Occipital lobe (tissue), 2 donors: ENCODE measurements around the gene AFF3. TPM values are rescaled to one million over a fixed set of nuclear protein-coding genes. Genes with fewer than 3 reads are reported as not detected.
"Not testable (repeated sequence)": the region's sequence is repeated elsewhere in the genome, so short reads cannot be mapped to it uniquely, and the experiment has no call there.

Experiments used
- DNase-seq: peaks from one replicate; lab custom pipeline; 2025; lab: John Stamatoyannopoulos, UW
- total RNA-seq: library from RNA; depleted of rRNA; stranded (reverse); fragments of >200 nt; gene quantifications from one replicate; pipeline ENCODE4 v1.2.3, GENCODE V29; 2014

Gene AFF3
- total RNA-seq, 1 donor from 2014 or later = 105 TPM

DNA sequence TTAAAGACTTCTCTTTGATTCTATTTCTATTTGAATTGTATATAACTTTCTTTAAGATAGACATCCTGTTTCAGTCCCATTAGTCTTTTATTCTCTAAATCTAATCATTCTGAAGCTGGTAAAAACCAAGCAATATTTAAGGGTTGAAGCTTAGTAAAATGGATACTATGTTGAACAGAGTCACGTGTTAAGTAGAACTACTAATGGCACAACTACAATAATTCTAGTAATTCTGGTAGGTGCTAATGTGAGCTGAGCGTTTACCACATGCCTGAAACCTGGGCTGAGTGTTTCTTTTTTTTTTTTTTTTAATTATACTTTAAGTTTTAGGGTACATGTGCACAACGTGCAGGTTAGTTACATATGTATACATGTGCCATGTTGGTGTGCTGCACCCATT is 8.9 kb upstream of the AFF3 start:
- DNase-seq = no peak

DNA sequence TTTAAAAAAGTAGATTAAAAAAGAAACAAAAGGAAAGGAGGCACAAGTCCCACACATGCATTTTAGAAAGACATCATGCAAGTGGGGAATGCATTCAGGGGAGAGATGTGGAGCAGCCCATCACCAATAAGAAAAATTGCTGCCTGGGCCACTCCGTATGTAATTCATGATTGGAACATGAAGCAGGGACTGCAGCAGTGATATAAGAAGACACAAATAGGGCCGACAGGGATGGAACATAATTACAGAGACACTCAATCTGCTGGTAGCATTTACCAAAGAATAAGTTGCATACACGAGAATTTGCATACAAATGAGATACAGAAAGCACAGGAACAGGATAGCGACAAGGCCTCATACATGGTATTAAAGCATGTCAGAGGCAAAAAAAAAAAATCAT is 6.5 kb upstream of the AFF3 start:
- DNase-seq = no peak

DNA sequence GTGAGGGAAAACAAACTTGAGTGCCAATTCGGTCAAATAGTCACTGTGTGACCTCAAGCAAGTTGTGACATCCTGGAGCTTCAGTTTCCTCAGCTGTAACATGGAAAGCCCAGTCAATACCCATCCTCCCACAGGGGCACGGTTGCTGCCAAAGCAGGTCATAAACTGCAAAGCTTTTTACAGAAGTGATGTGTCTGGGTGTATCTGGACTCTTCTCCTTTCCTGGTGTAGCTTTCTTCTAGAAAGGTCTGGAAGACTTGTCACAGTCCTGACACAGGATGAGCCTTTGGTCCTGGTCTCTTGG is 4.2 kb upstream of the AFF3 start:
- DNase-seq = no peak

DNA sequence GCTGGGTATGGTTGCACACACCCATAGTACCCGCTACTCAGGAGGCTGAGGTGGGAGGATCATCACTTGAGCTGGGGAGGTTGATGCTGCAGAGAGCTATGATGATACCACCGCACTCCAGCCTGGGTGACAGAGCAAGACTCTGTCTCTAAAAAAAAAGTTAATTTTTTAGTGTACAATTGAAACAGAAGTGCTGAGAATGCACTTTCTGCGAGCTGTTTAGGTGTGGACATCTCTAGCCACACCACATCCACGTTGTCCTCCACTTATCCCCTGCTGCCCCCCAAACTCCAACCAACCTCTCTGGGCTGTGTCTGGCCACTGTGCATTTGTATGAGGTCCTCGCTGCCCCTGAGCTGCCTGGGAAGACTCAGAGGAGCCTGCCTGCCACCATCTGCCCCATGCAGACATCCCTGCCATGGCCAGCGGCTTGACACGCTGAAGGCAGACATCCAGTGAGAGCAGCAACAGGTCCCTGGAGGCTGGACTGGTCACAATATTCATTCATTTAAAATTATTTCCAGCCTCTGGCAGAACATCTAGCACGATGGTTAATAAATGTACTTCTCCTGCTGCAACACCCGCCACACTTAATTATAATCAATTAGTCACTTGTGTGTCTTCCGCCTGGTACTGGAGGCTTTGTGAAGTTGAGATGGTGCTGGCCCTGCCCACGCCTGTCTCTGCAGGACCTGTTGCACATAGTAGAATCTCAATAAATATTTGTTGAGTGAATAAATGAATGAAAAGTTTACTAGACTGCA is 3.7 kb upstream of the AFF3 start:
- DNase-seq = no peak

DNA sequence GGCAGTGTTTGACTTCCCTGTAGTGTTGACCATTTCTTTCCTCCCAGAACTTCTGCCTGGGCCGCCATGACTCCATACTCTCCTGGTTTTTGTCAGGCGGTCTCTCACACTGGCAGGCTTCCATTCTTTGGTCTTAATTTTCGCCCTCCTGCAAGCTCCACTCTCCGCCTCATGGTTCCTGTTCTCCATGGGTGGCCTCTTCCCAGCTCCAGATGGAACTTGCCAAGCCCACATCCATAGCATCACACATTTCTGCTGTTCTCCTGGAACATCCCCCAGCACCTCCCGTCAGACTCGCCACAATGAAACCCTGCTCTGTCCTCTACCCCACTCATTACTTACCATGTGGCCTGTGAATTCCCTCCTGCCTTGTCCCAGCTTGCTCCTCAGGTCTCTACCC is 896 bp upstream of the AFF3 start:
- no peak for DNase-seq

DNA sequence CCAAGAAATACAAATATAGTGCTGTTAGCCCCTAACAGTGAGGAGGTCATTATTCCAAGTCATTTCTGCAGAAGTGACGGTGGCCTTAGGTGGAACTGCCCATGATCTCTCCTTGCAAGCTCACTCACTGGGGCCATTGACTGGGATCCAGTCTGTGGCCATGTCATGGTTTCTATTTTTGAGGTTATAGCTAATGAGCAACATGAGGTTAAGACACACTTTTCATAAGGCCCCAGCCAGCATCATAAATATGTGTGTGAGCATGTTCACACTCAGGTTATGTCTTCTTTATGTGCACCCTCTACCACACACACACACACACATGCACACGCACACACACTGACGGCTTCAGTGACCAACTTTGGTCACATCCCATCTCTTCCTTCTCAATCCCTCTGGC is 484 bp downstream of the AFF3 start:
- DNase-seq = no peak

DNA sequence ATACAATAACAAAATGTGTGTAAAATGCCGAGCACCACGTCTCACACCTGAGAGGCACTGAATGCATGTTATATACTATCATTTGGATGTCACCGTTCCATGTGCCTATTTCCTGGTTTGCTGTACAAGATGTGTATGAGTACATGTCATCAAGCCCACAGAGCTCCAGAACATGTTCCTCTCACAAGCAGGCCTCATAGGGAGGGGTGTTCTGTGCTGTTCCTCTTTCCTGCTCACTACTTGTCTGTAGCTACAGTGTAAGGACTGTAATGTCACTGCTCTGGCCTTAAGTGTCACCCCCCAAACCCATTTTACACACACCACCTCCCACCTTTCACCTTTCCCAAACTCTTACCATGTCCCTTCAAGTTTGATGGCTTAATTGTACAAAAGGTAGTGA is 1.8 kb downstream of the AFF3 start:
- no peak for DNase-seq

DNA sequence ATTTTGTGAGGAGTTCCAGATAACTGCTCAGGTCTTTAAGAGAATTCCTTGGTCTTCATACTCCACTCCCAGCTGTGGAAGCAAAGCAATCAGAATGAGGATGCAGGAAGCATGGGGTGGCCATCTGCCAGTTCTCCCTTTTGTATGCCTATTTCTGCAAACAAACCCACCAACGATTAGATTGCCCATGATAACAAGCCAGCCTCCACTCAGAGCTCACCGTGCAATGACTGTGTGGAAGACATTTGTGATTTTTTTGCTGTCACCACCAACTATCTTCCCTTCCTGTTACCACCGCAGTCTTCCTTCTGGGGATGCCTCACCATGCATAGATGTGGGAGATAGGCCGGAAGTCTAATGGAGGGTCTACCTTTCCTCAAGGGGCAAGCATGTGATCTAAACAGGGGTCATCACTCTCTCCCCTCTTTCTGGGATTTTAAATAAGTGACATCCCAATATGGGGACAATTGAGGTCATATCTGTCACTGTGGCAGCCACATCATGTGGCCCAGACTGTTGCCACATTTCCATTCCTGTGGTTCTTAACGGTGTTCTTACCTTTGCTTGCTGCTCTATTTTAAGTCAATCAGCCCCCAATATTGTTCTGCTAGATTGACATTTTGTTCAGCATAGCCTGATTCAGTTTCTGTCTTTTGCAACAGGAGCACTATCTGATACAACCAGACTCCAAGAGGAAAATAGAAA is 4.4 kb downstream of the AFF3 start:
- DNase-seq = no peak

DNA sequence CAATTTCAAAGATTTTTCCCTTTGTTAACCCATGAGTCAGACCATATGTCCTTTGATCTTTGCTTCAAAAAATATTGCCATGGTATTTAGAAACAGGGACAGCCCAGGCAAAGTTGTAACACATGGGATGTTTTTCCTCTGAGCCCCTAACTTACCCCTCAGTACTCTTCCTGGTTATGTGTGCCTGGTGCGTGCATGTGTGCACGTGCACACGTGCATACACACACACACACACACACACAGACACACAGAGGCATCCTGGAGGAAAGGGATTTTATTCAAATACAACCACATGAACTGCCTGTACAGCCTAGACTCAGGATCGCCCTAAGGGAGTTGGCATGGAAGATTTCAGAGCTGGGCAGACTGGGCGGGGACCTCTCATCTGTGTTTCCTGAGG is 5.1 kb downstream of the AFF3 start:
- DNase-seq = no peak

DNA sequence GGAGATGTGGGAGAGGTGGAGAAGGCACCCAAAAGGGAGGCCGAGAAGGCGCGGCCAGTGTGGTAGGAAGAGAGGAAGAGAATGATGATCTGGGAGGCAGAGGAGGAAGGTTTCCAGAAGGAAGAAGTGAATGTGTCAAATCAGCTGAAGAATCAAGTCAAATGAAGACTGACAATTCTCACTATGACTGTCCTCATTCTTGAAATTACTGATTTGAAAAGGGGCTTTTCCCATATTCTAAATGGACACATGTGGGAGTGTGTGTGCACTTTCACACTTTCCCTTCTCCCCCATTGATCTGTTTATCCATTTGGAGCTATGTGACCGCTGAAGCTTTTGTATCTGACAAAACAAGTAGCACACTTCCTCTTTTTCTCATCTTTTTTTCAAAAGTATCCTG is 6.1 kb downstream of the AFF3 start:
- no peak for DNase-seq

DNA sequence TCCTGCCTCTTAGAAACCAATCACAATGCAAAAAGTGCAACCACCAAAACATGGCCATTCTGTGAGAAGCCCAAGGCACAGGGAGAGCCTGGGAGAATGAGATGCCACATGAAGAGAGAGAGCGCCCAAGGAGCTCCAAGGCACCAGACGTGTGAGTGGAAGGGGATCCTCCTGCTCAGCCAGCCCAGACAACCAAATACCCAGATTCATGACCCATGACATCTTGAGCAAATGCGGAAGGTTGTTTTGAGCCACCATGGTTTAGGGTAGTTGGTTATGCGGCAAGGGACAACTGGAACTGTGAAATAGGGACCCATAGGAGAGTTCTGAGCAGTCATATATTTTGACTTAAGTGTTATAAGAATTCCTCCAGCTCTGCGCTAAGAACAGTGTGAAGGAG is 7.0 kb downstream of the AFF3 start:
- DNase-seq = no peak

DNA sequence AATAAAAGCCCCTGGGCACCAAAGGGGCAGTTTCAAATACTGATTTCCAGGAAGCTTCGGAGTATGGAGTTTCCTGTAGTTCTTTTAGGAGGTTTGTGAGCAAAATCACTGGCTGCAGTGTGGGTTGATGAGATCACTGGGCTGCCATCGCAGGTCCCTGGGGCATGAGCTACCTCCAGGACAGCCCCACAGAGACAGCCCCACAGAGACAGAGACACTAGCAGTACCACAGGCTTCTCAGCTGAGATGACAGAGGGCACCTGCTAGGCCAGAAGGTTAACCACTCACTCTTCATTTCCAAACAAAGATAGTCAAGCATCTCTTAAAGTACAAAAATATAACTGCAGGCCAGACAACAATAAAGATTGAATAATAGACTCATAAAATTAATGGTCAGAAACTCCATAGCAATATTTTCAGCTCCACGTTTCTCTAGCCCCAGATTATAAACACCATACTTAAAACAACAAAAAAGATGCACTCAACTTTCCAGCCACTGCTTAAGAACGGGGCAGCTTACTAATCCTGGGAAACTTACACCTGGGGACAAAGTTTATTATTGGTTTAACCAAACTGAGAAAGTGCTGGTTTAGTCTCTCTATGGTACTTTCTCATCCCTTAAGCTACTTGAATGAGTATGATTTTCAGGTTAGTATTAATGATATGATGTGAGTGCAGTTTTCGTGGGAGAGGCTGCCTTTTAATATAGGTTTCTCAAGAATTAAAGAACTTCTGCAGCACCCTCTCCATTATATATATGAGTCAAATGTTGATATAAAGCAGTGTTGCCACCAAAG is 11.6 kb downstream of the AFF3 start:
- no peak for DNase-seq

DNA sequence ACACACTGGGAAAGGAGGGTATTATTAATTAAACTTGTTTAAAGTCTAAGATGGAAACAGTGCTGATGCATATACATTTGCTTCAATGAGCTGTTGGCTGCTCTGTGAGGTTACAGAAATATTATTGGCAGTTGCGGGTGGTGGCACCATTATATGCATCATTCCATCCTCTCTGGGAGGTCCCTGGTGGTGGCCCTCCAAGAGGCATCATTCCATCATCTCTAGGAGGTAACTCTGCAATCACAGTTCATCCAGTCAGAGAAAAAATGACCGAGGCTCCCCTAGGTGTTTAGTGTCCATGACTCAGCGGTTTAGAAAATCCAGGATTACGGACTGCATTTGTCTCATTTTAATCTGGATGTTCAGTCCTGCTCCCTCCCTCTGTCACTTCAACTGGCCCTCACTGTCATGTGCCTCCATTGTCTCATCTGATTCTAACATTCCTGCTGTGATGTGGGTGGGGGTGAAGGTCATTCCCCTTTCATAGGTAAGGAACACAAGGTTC is 15.4 kb downstream of the AFF3 start:
- DNase-seq = no peak

DNA sequence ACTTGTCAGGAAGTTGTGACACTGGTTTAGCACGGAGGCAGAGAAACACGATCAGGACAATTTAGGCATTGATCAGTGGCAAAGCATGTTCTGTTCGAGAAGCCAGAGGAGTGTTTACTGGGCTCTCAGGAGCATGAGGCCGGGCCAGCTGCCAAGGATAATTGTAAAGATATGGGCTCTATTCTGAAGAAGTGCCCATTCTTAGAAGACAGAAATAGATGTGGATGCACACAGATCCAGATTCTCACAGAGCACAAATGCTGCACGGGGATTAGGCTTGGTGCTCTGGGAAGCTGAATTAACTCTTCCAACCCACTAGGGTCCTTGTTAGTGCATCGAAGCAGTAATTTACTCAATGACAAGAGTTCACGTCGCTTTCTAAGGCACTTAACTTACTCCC is 16.2 kb downstream of the AFF3 start:
- no peak for DNase-seq

DNA sequence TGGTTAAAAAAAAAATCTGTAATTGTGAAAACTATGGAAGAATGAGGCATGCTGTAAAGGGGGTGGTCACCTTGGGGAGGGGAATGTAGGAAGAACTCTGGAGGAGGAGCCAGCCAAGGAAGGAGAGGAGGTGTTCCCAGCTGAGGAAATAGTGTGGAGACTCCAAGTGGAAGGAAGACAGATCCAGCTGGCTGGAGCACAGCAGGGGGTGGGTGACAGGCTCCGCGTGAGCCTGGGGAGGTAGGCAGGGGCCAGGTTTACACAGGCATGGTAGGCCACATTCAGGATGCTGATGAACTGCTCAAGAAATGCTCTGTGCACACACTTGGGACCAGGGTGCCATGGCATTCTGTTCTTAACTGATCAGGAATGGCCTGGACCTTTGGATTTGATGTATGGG is 16.8 kb downstream of the AFF3 start:
- no peak for DNase-seq

DNA sequence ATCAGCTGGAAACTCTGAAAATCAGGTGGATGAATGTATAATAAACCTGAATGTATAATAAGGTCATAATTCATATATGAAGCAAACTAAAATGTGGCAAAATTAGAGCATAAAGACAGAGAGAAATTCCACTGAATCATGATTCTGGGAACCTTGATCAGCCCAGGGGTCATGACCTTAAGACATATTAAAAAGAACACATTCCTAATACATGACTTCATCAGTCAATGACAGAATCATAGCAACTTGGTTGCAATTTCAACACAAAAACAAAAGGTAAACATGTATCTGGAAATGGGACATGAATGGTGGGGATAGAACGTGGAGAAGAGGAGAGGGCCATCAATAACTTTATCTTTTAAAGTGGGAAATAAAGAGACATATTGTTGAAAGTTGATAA is 17.6 kb downstream of the AFF3 start:
- no peak for DNase-seq

DNA sequence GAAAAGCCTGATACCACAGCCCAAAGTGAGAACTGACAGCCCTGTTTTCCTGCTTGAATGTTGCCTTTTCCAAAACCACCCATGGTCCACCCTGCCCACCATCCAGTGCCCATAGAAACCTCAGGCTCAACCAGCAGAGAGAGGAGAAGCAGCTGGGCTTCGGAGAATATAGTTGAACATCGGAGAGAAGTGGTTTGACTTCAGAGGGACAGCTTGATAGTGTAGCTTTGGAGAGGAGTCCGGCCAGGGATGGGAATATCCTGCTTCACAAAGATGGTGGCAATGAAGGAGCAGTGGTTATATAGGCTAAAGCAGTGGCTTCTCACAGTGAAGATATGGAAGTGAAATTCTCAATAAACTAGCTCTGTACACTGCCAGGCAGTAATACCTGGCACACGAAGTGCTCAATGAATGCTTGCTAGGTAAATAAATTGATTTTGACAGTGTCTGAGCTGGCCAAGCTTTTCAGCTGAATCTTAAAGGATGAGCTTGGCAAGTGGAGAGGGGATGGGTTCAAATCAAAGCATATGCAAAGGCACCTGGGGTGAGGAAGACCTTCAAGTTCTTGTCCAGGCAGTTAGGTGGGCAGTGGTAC is 21.2 kb downstream of the AFF3 start:
- DNase-seq = no peak

DNA sequence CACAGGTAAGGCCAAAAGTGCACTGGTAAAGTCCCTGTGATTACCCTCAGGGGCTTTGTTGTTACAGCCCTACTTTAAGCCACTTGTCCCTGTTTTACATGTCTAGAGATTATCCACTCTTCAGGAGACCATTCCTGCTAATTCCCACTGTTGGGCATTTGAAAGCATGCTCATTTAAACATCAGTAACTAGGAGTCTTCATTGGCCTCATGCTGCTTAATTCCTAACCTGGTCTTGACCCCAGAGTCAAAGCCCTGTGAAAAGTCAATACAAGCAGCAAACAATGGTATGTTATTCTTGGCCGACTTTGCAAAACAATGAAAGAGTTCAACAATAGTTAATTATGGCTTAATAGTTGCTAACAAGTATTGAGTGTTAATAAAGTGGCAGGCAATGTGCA is 23.2 kb downstream of the AFF3 start:
- DNase-seq = no peak

DNA sequence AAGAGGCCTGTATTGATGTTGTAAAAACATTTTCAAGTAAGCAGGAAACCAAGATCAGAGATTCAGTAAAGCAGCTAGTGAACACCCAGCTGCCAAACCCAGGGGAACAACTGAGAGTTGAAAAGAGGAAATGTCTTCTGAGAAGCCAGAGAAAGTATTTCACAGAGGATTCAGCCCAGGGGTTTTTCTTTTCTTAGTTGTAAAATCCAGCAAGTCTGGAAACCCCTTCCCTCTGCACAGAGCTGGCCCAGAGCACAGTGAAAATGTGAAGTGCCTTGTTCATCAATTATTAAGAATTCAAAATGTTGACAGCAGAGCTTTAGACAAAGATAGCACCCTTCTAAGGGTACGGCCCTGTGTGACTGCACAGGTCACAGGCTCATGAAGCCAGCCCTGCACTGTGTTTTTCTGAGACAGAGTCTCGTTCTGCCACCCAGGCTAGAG is 28.4 kb downstream of the AFF3 start:
- no peak for DNase-seq

DNA sequence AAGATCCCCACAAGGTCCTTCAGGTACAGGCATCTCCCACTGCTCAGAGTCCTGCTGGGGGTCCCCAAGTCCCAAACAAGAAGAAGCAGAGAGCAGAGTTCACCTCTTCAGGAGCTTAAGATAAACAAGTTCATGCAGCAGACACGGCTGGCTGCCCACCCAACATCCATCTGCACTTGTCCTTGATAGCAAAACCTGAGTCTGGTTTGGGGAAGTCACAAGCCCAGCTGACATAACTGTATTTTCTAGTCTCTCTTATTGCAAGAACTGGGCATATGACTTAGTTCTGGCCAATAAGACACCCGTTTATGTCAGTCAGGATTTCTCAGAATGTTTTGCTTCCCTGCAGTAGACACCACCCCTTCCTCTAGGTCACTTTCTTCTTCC is 31.8 kb downstream of the AFF3 start:
- no peak for DNase-seq

DNA sequence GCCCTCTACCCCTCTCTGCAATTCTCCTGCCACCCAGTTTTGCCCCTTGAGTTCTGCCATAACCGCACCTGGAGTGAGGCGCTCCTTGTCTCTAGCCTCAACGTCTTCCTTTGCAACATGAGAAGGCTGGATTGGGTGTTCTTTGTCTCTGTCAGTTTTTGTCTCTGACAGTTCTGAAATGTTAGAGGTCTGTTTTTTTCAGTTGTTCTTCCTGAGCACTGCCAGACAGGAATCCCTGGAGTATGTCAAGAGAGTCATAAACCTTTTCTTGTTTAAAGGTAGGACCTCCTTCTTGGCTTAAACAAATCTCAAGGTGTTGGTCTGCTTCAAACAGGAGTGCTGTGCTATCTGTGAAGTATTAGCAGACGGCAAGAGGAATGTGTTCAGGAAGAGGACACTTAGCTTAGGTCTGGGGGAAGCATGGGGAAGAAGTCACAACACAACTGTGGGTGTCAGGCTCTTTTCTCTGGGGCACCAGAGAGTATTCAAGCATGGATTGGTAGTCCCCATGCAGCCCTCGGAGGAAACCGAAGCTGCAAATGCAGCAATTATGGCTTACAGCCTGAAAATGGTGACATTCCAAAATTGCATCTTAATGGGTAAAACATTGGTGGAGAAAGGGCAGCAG is 32.3 kb downstream of the AFF3 start:
- DNase-seq = no peak

DNA sequence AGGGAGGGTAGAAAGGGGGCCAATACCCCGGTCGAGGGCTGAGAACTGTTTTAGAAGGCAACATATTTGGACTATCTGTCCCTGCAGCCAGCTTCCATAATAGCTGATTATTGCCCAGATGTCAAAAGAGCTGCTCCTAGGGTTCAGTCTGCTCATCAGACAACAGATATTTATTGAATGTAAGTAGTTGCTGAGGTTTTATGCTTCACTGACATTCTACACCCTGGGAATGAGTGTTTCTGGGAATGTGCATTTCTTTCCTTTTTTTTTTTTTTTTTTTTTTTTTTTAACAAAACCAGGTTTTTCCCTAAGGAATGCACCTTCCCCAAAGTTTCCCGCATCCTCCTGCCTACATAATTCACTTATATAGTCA is 33.8 kb downstream of the AFF3 start:
- DNase-seq = not testable (repeated sequence)
